ENCODE results near the gene ZNF462.

Gene ZNF462

GRCh38 chr9:106861640-106862109 is 1.3 kb upstream of the ZNF462 start:
- in situ Hi-C loops (cut with HindIII; ENCODE audit: low sequenced_read_pairs) = no loop called here
- H3K4me3 ChIP-seq (ENCODE audit: low read depth, low read length) = peak overlapping the region; percentile 86
- TF ChIP-seq CTCF (IDR thresholded peaks at IDR 0.05; ENCODE audit: low read depth, low read length) = no peak
- no peak for DNase-seq (ENCODE audit: low read depth, low spot score)

GRCh38 chr9:106862110-106862820 is 701 bp upstream of the ZNF462 start:
- DNase-seq (ENCODE audit: low read depth, low spot score) = peak; percentile 60
- H3K4me3 ChIP-seq (ENCODE audit: low read depth, low read length) = peak overlapping the region; percentile 86
- TF ChIP-seq CTCF (IDR thresholded peaks at IDR 0.05; ENCODE audit: low read depth, low read length) = peak; percentile 5
- in situ Hi-C loops (cut with HindIII; ENCODE audit: low sequenced_read_pairs) = no loop called here

- no peak for TF ChIP-seq CTCF (IDR thresholded peaks at IDR 0.05; ENCODE audit: low read depth, low read length)
- in situ Hi-C loops (cut with HindIII; ENCODE audit: low sequenced_read_pairs) = no loop called here
- peak; percentile 57 for DNase-seq (ENCODE audit: low read depth, low spot score)
- H3K4me3 ChIP-seq (ENCODE audit: low read depth, low read length) = peak overlapping the region; percentile 86
Measured at GRCh38 chr9:106864373-106865143, 1.6 kb downstream of the ZNF462 start.

GRCh38 chr9:106866243-106866642 is 3.3 kb downstream of the ZNF462 start:
- in situ Hi-C loops (cut with HindIII; ENCODE audit: low sequenced_read_pairs) = no loop called here
- no peak overlapping the region for H3K4me3 ChIP-seq (ENCODE audit: low read depth, low read length)
- no peak for DNase-seq (ENCODE audit: low read depth, low spot score)
- no peak for TF ChIP-seq CTCF (IDR thresholded peaks at IDR 0.05; ENCODE audit: low read depth, low read length)

GRCh38 chr9:106867286-106867685 is 4.3 kb downstream of the ZNF462 start:
- DNase-seq (ENCODE audit: low read depth, low spot score) = no peak
- no peak overlapping the region for H3K4me3 ChIP-seq (ENCODE audit: low read depth, low read length)
- TF ChIP-seq CTCF (IDR thresholded peaks at IDR 0.05; ENCODE audit: low read depth, low read length) = no peak
- in situ Hi-C loops (cut with HindIII; ENCODE audit: low sequenced_read_pairs) = no loop called here

- H3K4me3 ChIP-seq (ENCODE audit: low read depth, low read length) = no peak overlapping the region
- no peak for TF ChIP-seq CTCF (IDR thresholded peaks at IDR 0.05; ENCODE audit: low read depth, low read length)
- DNase-seq (ENCODE audit: low read depth, low spot score) = no peak
- in situ Hi-C loops (cut with HindIII; ENCODE audit: low sequenced_read_pairs) = no loop called here
Measured at GRCh38 chr9:106868087-106868486, 5.1 kb downstream of the ZNF462 start.

Measured in astrocyte of the spinal cord (primary cell).